HEK293 (cell line): ENCODE data around the gene CFAP43.

Source experiments
- CTCF ChIA-PET: fragments of 350-600 bp; formaldehyde crosslinking; extraction: SDS; loops from one replicate; lab custom pipeline; 2021; ENCODE audit warnings: antibody characterized with exemption; lab: Yijun Ruan, JAX
- POLR2A ChIA-PET: fragments of 300-600 bp; formaldehyde crosslinking; extraction: SDS; loops from one replicate; lab custom pipeline; 2020; ENCODE audit warnings: antibody characterized with exemption, inconsistent platforms; lab: Yijun Ruan, JAX
- H3K27ac ChIP-seq: fragments of 200-500 bp; sonication (Bioruptor generic); 2 replicates; pipeline ENCODE4 v1.5.1; 2014; ENCODE audit warnings: low read depth, low read length, control low read depth, inconsistent platforms; ENCODE audit errors: extremely low read depth
- H3K36me3 ChIP-seq, 2 experiments: fragments of 200-500 bp in 1 of 2; sonication (Bioruptor generic) in 1 of 2; 1 replicate in 1 of 2; 2 replicates in 1 of 2; pipeline ENCODE4 v1.5.1; 2014 to 2017; ENCODE audit warnings: inconsistent platforms in 2 of 2, low read length in 2 of 2; ENCODE audit not compliant: control insufficient read depth in 2 of 2, insufficient read depth in 1 of 2
- H3K4me1 ChIP-seq: fragments of 200-500 bp; sonication (Bioruptor generic); 2 replicates; pipeline ENCODE4 v1.5.1; 2014; ENCODE audit warnings: mild to moderate bottlenecking, low read length, inconsistent platforms; ENCODE audit not compliant: control insufficient read depth, insufficient read depth
- H3K4me3 ChIP-seq: 2 replicates; pipeline ENCODE4 v1.5.1; 2011; ENCODE audit warnings: low read depth, mild to moderate bottlenecking, control low read depth, low read length, moderate library complexity
- H3K9me3 ChIP-seq: fragments of 200-500 bp; sonication (Bioruptor generic); 2 replicates; pipeline ENCODE4 v1.5.1; 2014; ENCODE audit warnings: low read depth, low read length, inconsistent platforms; ENCODE audit not compliant: control insufficient read depth, insufficient read depth
- ATF2 ChIP-seq: fragments of 450-650 bp; formaldehyde crosslinking; IDR thresholded peaks from 2 replicates; pipeline ENCODE4 v1.5.1; 2016; ENCODE audit warnings: missing biosample characterization, missing genetic modification characterization, low read depth
- HOXA7 ChIP-seq: sonication (generic); formaldehyde crosslinking; IDR thresholded peaks from 2 replicates; pipeline ENCODE4 v1.8.1; 2022; ENCODE audit warnings: missing genetic modification reagents, borderline replicate concordance
- HOXD13 ChIP-seq: sonication (generic); formaldehyde crosslinking; IDR thresholded peaks from 2 replicates; pipeline ENCODE4 v1.8.0; 2022; ENCODE audit warnings: missing genetic modification reagents, borderline replicate concordance
- REPIN1 ChIP-seq: fragments of 450-650 bp; formaldehyde crosslinking; IDR thresholded peaks from 2 replicates; pipeline ENCODE4 v1.5.1; 2017; ENCODE audit warnings: missing biosample characterization, missing genetic modification characterization, low read depth
- TSHZ1 ChIP-seq: fragments of 450-650 bp; formaldehyde crosslinking; IDR thresholded peaks from 2 replicates; pipeline ENCODE4 v1.5.1; 2016; ENCODE audit warnings: missing biosample characterization, missing genetic modification characterization, borderline replicate concordance
- ZBTB48 ChIP-seq: fragments of 450-650 bp; formaldehyde crosslinking; IDR thresholded peaks from 2 replicates; pipeline ENCODE4 v1.5.1; 2016; ENCODE audit warnings: missing biosample characterization, missing genetic modification characterization
- ZBTB7A ChIP-seq: fragments of 450-650 bp; formaldehyde crosslinking; IDR thresholded peaks from 2 replicates; pipeline ENCODE4 v1.5.1; 2016; ENCODE audit warnings: low read depth, missing biosample characterization, missing genetic modification characterization
- ZFP69B ChIP-seq: fragments of 450-650 bp; formaldehyde crosslinking; IDR thresholded peaks from 2 replicates; pipeline ENCODE4 v1.5.1; 2016; ENCODE audit warnings: missing biosample characterization, missing genetic modification characterization
- ZNF146 ChIP-seq: fragments of 450-650 bp; formaldehyde crosslinking; IDR thresholded peaks from 2 replicates; pipeline ENCODE4 v1.5.1; 2016; ENCODE audit warnings: missing biosample characterization, missing genetic modification characterization
- ZNF184 ChIP-seq: fragments of 450-650 bp; IDR thresholded peaks from 2 replicates; pipeline ENCODE4 v1.5.1; 2018; ENCODE audit warnings: missing biosample characterization, mild to moderate bottlenecking, missing genetic modification characterization
- ZNF19 ChIP-seq: fragments of 450-650 bp; formaldehyde crosslinking; IDR thresholded peaks from 2 replicates; pipeline ENCODE4; 2016; ENCODE audit warnings: missing biosample characterization, missing genetic modification characterization, low read depth
- ZNF211 ChIP-seq: fragments of 450-650 bp; formaldehyde crosslinking; IDR thresholded peaks from 2 replicates; pipeline ENCODE4 v1.5.1; 2016; ENCODE audit warnings: low read depth, missing biosample characterization, missing genetic modification characterization
- ZNF24 ChIP-seq: fragments of 450-650 bp; formaldehyde crosslinking; IDR thresholded peaks from 2 replicates; pipeline ENCODE4 v1.5.1; 2016; ENCODE audit warnings: missing biosample characterization, missing genetic modification characterization
- ZNF398 ChIP-seq: fragments of 450-650 bp; formaldehyde crosslinking; IDR thresholded peaks from 2 replicates; pipeline ENCODE4 v1.5.1; 2017; ENCODE audit warnings: missing biosample characterization, missing genetic modification characterization
- ZNF48 ChIP-seq: fragments of 450-650 bp; formaldehyde crosslinking; IDR thresholded peaks from 2 replicates; pipeline ENCODE4 v1.5.1; 2016; ENCODE audit warnings: missing biosample characterization, missing genetic modification characterization
- ZNF501 ChIP-seq: fragments of 450-650 bp; formaldehyde crosslinking; IDR thresholded peaks from 2 replicates; pipeline ENCODE4 v1.5.1; 2016; ENCODE audit warnings: missing biosample characterization, missing genetic modification characterization
- ZNF518A ChIP-seq: fragments of 450-650 bp; formaldehyde crosslinking; conservative IDR thresholded peaks from 2 replicates; pipeline ENCODE4 v1.5.1; 2016; ENCODE audit warnings: low read depth, missing biosample characterization, missing genetic modification characterization
- ZSCAN5A ChIP-seq: fragments of 450-650 bp; formaldehyde crosslinking; IDR thresholded peaks from 2 replicates; pipeline ENCODE4 v1.5.1; 2016; ENCODE audit warnings: missing biosample characterization, missing genetic modification characterization

The CFAP43 gene

GRCh38 chr10:104273899-104274575, 41.9 kb upstream of the CFAP43 start:
- Histone ChIP-seq H3K9me3 (no peaks in the 10 kb centered on the region), H3K36me3 (no peaks in the 10 kb centered on the region), H3K4me1 (0 out of 2 replicates have a peak, but pooled peaks cover 2% of the 10 kb centered on the region), H3K27ac (no peak overlapping the region), H3K4me3 (no peak overlapping the region)
- ChIA-PET CTCF (interaction anchor here (0.6 to 11.7 kb wide), 34 partner anchors 9 to 561 kb away, joined by 3 to 202 read pairs (median 5); partner anchors contain the start of genes CFAP58, GSTO1 and ITPRIP), POLR2A (interaction anchor here (0.7 to 1.9 kb wide), 4 partner anchors 19 to 426 kb away, joined by 3 to 9 read pairs (median 3); partner anchors contain the start of genes GSTO1 and ITPRIP)
- no peak for TF ChIP-seq HOXA7 (CRISPR knock-in tag)
- TF ChIP-seq ZNF48 (tag by site-specific recombination), result no peak
- TF ChIP-seq ZNF146 (tag by site-specific recombination), result no peak
- TF ChIP-seq ZFP69B, result no peak
- TF ChIP-seq ZNF19 (tag by site-specific recombination), result no peak
- no peak for TF ChIP-seq ZNF211 (tag by site-specific recombination)
- TF ChIP-seq ATF2 (tag by site-specific recombination), result no peak
- no peak for TF ChIP-seq ZBTB48 (tag by site-specific recombination)
- TF ChIP-seq TSHZ1, result no peak
- no peak for TF ChIP-seq ZSCAN5A
- TF ChIP-seq REPIN1 (tag by site-specific recombination), result no peak
- TF ChIP-seq ZNF518A (tag by site-specific recombination), result no peak
- no peak for TF ChIP-seq ZNF501 (tag by site-specific recombination)
- no peak for TF ChIP-seq ZNF184 (tag by site-specific recombination)
- no peak for TF ChIP-seq ZBTB7A (tag by site-specific recombination)
- TF ChIP-seq ZNF398 (tag by site-specific recombination), result no peak
- no peak for TF ChIP-seq ZNF24 (tag by site-specific recombination)
- TF ChIP-seq HOXD13 (CRISPR knock-in tag), result no peak
